Thoracic aorta (tissue), 2 donors: Measurements from ENCODE around the gene ETV3L. TPM values are rescaled to one million over a fixed set of nuclear protein-coding genes. Genes with fewer than 3 reads are reported as not detected.
"Not testable (repeated sequence)": the region's sequence is repeated elsewhere in the genome, so short reads cannot be mapped to it uniquely, and the experiment has no call there.

Experiments
- ATAC-seq: fragments of 150-250 bp; one replicate; pipeline ENCODE4 v1.8.0; 2017; ENCODE audit warnings: low read depth; ENCODE audit not compliant: insufficient number of reproducible peaks, low FRiP score
- DNase-seq: peaks from one replicate; pipeline ENCODE4 v3.0.0-alpha.2; 2020; ENCODE audit warnings: low spot score
- H3K27ac ChIP-seq, 2 donors: fragments of 200-600 bp; sonication (generic); 1 replicate in 1 of 2; 2 replicates in 1 of 2; pipeline ENCODE4 v1.5.1; 2016; ENCODE audit warnings: mild to moderate bottlenecking in 2 of 2, moderate library complexity in 2 of 2
- H3K27me3 ChIP-seq: fragments of 200-600 bp; sonication (generic); replicated peaks from 2 replicates; pipeline ENCODE4 v1.6.0; 2016; ENCODE audit warnings: mild to moderate bottlenecking; ENCODE audit not compliant: insufficient read depth
- H3K36me3 ChIP-seq: fragments of 200-600 bp; sonication (generic); one replicate; pipeline ENCODE4 v1.5.1; 2016
- H3K4me1 ChIP-seq, 2 donors: fragments of 200-600 bp; sonication (generic); 1 replicate in 1 of 2; 2 replicates in 1 of 2; pipeline versions ENCODE4 v1.5.1 to v1.6.0; 2016; ENCODE audit warnings: low read depth in 2 of 2, mild to moderate bottlenecking in 1 of 2; ENCODE audit not compliant: control insufficient read depth in 1 of 2
- H3K4me3 ChIP-seq: fragments of 200-600 bp; sonication (generic); 2 replicates; pipeline ENCODE4 v1.5.1; 2016; ENCODE audit warnings: mild to moderate bottlenecking
- H3K9me3 ChIP-seq: fragments of 200-600 bp; sonication (generic); 2 replicates; pipeline ENCODE4 v1.5.1; 2016
- total RNA-seq, 2 donors: library from RNA; depleted of rRNA; stranded (reverse); fragments of >200 nt; gene quantifications; one replicate each; pipeline versions ENCODE4 v1.1.0 to v1.2.3, GENCODE V29; 2016
- TF ChIP-seq, protein P1 (sequence below): fragments of 200-600 bp; sonication (generic); IDR thresholded peaks from one replicate; pipeline ENCODE4 v1.5.1; 2019; ENCODE audit warnings: antibody characterized with exemption

Gene ETV3L
- total RNA-seq, 2 donors from 2014 or later: not detected

DNA sequence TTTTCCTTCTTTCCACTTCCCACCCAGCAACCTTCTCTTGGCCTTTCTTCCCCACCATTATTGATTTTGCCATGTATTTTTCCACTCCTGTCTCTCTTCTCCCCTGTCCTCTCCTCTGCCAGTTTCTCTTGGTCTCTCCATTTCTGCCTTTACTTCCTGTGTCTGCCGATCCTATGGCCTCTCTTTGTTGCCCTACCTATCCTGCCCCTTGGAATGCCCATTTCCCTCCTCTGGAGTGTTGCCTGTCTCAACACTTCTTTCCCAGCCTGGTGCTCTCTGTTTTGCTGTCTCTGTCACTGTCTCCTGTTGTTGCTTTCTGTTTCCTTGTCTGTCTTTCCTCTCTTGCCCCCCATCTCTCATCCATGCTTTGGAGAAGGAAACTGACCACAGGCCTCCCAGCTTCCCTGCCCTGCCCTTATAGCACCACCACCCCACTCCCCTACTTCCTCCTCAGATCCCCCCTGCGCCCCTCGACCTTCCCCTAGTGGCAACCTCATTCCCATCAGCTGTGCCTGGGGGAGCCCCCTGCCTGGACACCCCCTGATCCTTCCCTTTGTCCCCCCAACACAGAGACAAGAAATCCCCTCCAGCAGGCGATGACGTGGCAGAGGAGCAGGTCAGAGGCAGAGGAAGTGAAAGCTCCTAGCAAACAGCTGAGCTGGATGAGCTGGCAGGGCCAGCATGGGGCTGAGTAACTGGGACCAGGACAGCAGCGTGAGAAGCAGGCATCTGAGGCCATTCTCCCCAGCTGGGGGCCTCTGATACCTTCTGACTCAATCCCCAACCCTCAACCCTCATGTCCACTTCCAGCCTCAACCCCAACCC is 6.6 kb upstream of the ETV3L start:
- H3K27ac ChIP-seq: no peak overlapping the region
- TF ChIP-seq, protein P1, sequence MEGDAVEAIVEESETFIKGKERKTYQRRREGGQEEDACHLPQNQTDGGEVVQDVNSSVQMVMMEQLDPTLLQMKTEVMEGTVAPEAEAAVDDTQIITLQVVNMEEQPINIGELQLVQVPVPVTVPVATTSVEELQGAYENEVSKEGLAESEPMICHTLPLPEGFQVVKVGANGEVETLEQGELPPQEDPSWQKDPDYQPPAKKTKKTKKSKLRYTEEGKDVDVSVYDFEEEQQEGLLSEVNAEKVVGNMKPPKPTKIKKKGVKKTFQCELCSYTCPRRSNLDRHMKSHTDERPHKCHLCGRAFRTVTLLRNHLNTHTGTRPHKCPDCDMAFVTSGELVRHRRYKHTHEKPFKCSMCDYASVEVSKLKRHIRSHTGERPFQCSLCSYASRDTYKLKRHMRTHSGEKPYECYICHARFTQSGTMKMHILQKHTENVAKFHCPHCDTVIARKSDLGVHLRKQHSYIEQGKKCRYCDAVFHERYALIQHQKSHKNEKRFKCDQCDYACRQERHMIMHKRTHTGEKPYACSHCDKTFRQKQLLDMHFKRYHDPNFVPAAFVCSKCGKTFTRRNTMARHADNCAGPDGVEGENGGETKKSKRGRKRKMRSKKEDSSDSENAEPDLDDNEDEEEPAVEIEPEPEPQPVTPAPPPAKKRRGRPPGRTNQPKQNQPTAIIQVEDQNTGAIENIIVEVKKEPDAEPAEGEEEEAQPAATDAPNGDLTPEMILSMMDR: no peak
- DNase-seq (no peak), ATAC-seq (no peak)
- H3K36me3 ChIP-seq: no peaks in the 10 kb centered on the region
- H3K27me3 ChIP-seq: peaks cover 3% of the 10 kb centered on the region
- no peaks in the 10 kb centered on the region for H3K9me3 ChIP-seq
- no peaks in the 10 kb centered on the region for H3K4me1 ChIP-seq
- H3K4me3 ChIP-seq: no peak overlapping the region

DNA sequence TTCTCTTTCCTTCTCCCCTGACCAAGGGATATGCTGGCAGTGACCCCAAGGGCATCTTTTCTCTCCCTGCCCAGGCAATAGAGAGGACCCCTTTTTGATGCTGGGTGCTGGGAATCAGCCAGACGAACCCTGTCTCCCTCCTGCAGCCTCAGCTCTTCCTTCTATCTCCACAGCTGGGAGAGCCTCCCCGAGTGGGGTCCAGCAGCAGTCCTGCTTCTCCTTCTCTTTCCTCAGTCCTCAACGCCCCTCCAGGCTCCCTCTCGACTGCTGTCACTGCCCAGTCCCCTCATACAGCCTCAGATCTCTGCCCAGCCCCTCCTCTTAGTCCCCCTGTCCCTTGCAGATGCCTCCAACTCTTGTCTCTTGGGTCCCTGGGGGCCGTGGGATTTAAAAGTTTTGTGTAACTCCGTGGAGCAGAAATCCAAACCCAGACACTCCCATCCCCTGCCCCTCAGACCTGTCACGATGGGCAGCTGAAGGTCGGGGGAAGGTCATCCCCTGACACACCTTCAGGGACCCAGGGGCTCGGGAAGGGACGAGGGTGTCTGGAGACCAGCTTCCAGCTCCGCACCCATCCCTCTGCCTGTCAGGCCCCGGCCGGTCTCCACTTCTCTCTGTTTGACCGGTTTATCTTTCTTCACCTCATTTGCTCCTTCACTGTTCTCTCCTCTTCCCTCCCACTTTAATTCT is 5.8 kb upstream of the ETV3L start:
- no peaks in the 10 kb centered on the region for H3K9me3 ChIP-seq
- H3K4me3 ChIP-seq: no peak overlapping the region
- no peak overlapping the region for H3K27ac ChIP-seq
- TF ChIP-seq, protein P1: no peak
- no peaks in the 10 kb centered on the region for H3K36me3 ChIP-seq
- DNase-seq (no peak), ATAC-seq (no peak)
- H3K27me3 ChIP-seq: peaks cover 3% of the 10 kb centered on the region
- H3K4me1 ChIP-seq: no peaks in the 10 kb centered on the region

- TF ChIP-seq, protein P1: no peak
- ATAC-seq (no peak), DNase-seq (no peak)
- Histone ChIP-seq H3K36me3 (no peaks in the 10 kb centered on the region), H3K27ac (no peak overlapping the region), H3K9me3 (no peaks in the 10 kb centered on the region), H3K4me1 (no peaks in the 10 kb centered on the region), H3K27me3 (peaks cover 3% of the 10 kb centered on the region), H3K4me3 (no peak overlapping the region)
Observed at GRCh38 chr1:157104598-157105293, 5.1 kb upstream of the ETV3L start.

- no peak overlapping the region for H3K27ac ChIP-seq
- no peaks in the 10 kb centered on the region for H3K9me3 ChIP-seq
- TF ChIP-seq, protein P1: no peak
- ATAC-seq (no peak), DNase-seq (no peak)
- H3K4me3 ChIP-seq: no peak overlapping the region
- peaks cover 3% of the 10 kb centered on the region for H3K27me3 ChIP-seq
- no peaks in the 10 kb centered on the region for H3K36me3 ChIP-seq
- H3K4me1 ChIP-seq: no peaks in the 10 kb centered on the region
Observed at GRCh38 chr1:157103268-157103667, 3.7 kb upstream of the ETV3L start.

- ATAC-seq: no peak
- DNase-seq: no peak
Observed at GRCh38 chr1:157101149-157101548, 1.5 kb upstream of the ETV3L start.

GRCh38 chr1:157098987-157099632 is 498 bp downstream of the ETV3L start:
- H3K4me3 ChIP-seq, H3K9me3 ChIP-seq, H3K27ac ChIP-seq, H3K36me3 ChIP-seq, H3K4me1 ChIP-seq, ATAC-seq, DNase-seq, H3K27me3 ChIP-seq: not testable (repeated sequence)

More at GRCh38 chr1:157101149-157101548, 1.5 kb upstream of the ETV3L start:
- H3K4me3 ChIP-seq: no peak overlapping the region
- H3K27ac ChIP-seq: no peak overlapping the region
- H3K27me3 ChIP-seq: no peaks in the 10 kb centered on the region
- no peaks in the 10 kb centered on the region for H3K9me3 ChIP-seq
- TF ChIP-seq, protein P1: no peak
- no peaks in the 10 kb centered on the region for H3K36me3 ChIP-seq
- no peaks in the 10 kb centered on the region for H3K4me1 ChIP-seq
